Tibial artery (tissue), 4 donors: ENCODE results near the gene SKIL.

Experiments
- DNase-seq, 2 donors: peaks; one replicate each; pipeline ENCODE4 v3.0.0-alpha.2; 2019
- H3K27ac ChIP-seq, 2 donors: fragments of 200-600 bp; sonication (generic) in 1 of 2; 1 replicate in 1 of 2; 2 replicates in 1 of 2; pipeline ENCODE4 v1.5.1; 2018 to 2019; ENCODE audit warnings: mild to moderate bottlenecking in 1 of 2
- H3K27me3 ChIP-seq, 2 donors: fragments of 200-600 bp; sonication (generic) in 1 of 2; one replicate each; pipeline versions ENCODE4 v1.5.1 to v1.6.0; 2016 to 2019
- H3K36me3 ChIP-seq, 3 donors: fragments of 200-600 bp; sonication (generic) in 2 of 3; one replicate each; pipeline ENCODE4 v1.5.1; 2016 to 2019; ENCODE audit warnings: mild to moderate bottlenecking in 2 of 3
- H3K4me1 ChIP-seq, 4 donors: fragments of 200-600 bp; sonication (generic) in 2 of 4; 1 replicate in 3 of 4; 2 replicates in 1 of 4; pipeline ENCODE4 v1.5.1; 2016 to 2019
- H3K4me3 ChIP-seq, 2 donors: fragments of 200-600 bp; sonication (generic) in 1 of 2; 1 replicate in 1 of 2; 2 replicates in 1 of 2; pipeline ENCODE4 v1.5.1; 2018 to 2019; ENCODE audit warnings: mild to moderate bottlenecking in 2 of 2
- H3K9me3 ChIP-seq, 3 donors: fragments of 200-600 bp; sonication (generic) in 1 of 3; one replicate each; pipeline ENCODE4 v1.5.1; 2016 to 2019
- intact Hi-C: fragments of 100-400 bp; cut with DNase I; formaldehyde crosslinking; loops from one replicate; pipeline ENCODE4 v1.15.0; 2023; ENCODE audit warnings: low total_unique reads
- TF ChIP-seq, protein P1 (sequence below), 2 experiments: fragments of 200-600 bp in 1 of 2; fragments of 450-650 bp in 1 of 2; IDR thresholded peaks; one replicate each; pipeline ENCODE4 v1.5.1; 2017 to 2019; ENCODE audit warnings: antibody characterized with exemption in 2 of 2, mild to moderate bottlenecking in 1 of 2, moderate library complexity in 1 of 2

Gene SKIL

DNA sequence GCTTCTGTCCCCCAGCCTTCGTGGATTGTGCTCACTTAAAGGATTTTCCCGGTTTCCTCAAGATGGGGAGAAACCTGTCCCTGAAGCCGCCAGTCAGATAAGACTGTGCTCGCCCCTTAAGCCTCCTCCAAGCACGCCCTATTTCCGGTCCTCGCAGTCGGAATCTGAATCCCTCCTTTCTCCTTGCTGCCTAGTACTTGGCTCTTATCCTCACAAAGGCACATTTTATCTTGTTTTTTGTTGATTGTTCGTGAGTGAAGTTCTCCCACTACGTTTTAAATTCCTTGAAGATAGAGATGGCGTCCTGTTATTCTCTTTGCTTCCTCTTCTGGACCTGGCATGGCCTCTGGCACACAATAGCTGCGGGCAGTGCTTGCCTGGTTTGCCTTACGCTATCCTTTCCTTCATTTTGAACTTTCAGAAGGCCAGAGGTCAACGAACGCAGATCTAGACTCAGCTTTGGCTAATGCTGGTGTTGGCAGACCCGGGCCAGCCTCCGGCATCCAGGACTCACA lies 62.8 kb downstream of the SKIL start:
- TF ChIP-seq, protein P1, sequence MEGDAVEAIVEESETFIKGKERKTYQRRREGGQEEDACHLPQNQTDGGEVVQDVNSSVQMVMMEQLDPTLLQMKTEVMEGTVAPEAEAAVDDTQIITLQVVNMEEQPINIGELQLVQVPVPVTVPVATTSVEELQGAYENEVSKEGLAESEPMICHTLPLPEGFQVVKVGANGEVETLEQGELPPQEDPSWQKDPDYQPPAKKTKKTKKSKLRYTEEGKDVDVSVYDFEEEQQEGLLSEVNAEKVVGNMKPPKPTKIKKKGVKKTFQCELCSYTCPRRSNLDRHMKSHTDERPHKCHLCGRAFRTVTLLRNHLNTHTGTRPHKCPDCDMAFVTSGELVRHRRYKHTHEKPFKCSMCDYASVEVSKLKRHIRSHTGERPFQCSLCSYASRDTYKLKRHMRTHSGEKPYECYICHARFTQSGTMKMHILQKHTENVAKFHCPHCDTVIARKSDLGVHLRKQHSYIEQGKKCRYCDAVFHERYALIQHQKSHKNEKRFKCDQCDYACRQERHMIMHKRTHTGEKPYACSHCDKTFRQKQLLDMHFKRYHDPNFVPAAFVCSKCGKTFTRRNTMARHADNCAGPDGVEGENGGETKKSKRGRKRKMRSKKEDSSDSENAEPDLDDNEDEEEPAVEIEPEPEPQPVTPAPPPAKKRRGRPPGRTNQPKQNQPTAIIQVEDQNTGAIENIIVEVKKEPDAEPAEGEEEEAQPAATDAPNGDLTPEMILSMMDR (IDR thresholded peaks at IDR 0.05) = no peak
- Histone ChIP-seq H3K9me3 (no peaks in the 10 kb centered on the region), H3K27me3 (peaks cover 0 to 11% of the 10 kb centered on the region in 2 donors), H3K36me3 (peaks cover 0 to 4% (median 0%) of the 10 kb centered on the region in 3 donors), H3K27ac (no peak overlapping the region), H3K4me3 (peak overlapping the region; percentile 44 to 53), H3K4me1 (peaks cover 3 to 24% (median 15%) of the 10 kb centered on the region in 4 donors)
- intact Hi-C loops = no loop called here
- DNase-seq = no peak

DNA sequence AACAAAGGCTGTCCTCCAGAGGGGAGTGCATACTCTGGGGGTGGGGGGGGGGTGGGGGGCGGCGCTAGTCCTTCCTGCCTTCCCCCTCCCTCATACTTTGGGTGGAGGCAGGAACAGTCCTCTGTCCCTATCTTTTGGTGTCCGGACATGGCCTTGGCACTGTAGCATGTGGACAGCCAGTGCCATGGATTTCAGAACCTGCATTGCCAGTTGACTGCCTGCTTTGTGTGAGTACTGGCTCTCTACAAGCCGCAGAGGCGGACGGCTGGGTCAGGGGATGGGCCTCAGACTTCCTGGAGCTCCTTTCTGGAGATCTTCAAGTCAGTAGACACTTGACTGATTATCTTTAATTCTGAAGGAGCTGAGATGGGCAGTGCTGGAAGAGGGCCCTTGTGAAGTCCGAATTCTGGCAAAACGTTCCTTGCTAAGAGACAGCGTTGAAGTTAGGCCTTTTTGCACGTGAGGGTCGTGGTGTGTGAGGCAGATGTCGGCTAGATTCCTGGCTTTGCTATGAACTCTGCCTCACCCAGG lies 63.7 kb downstream of the SKIL start:
- TF ChIP-seq, protein P1 (IDR thresholded peaks at IDR 0.05) = no peak
- H3K27me3 ChIP-seq = peaks cover 0 to 8% of the 10 kb centered on the region in 2 donors
- no peak for DNase-seq
- peak overlapping the region in 1 of 2 donors; percentile 0 for H3K27ac ChIP-seq
- peaks cover 3 to 24% (median 15%) of the 10 kb centered on the region in 4 donors for H3K4me1 ChIP-seq
- intact Hi-C loops = no loop called here
- H3K4me3 ChIP-seq = no peak overlapping the region
- H3K36me3 ChIP-seq = peaks cover 0 to 4% (median 0%) of the 10 kb centered on the region in 3 donors
- H3K9me3 ChIP-seq = no peaks in the 10 kb centered on the region

DNA sequence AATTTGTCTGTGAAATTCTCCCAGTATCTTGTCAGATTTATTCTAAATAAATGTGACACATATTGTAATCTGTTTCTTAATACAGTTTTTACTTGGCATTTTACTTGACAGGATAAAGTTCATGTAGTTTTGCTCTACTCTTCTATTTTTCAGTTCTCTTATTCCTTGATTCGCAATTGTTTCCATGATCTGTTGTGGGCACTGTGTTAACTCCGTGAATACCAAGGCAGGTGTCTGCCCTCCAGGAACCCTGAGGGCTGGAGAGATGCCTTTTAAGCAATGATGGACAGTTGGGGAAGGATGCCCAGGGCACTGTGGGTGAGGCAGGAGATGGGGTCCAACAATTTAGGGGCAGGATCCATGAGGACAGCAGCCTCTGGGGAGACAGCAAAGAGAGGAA lies 64.2 kb downstream of the SKIL start:
- H3K4me3 ChIP-seq = no peak overlapping the region
- no peak for DNase-seq
- peak overlapping the region in 1 of 2 donors; percentile 0 for H3K27ac ChIP-seq
- TF ChIP-seq, protein P1 (IDR thresholded peaks at IDR 0.05) = no peak
- peaks cover 0 to 8% of the 10 kb centered on the region in 2 donors for H3K27me3 ChIP-seq
- peaks cover 0 to 4% (median 0%) of the 10 kb centered on the region in 3 donors for H3K36me3 ChIP-seq
- peaks cover 3 to 24% (median 15%) of the 10 kb centered on the region in 4 donors for H3K4me1 ChIP-seq
- intact Hi-C loops = no loop called here
- H3K9me3 ChIP-seq = no peaks in the 10 kb centered on the region

DNA sequence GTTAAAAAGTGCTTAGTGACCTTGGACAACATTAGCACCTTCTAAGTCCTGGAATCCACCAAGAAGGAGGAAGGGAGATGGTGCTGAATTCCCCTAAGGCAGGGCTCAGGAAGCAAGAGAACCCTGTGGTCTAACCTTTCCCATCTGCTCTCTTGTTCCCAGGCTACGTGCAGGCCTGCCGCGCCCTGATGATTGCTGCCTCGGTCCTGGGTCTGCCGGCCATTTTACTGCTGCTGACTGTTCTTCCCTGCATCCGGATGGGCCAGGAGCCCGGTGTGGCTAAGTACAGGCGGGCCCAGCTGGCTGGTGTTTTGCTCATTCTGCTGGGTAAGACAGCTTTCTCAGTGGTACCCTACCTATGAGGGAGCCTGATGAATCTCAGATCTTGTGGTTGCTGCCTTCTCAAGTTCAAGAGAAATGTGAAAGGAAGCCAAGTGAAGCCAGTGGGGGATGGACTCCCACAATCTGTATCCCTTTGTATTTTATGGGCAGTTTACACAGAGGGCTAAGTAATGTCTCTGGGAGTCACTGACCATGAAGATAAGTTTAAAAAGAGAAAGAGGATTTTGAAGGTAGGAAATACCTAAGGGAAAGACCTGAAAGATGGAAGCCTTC lies 65.6 kb downstream of the SKIL start:
- DNase-seq = no peak
- H3K27ac ChIP-seq = no peak overlapping the region
- peaks cover 0 to 4% (median 0%) of the 10 kb centered on the region in 3 donors for H3K36me3 ChIP-seq
- H3K4me1 ChIP-seq = peaks cover 3 to 20% (median 14%) of the 10 kb centered on the region in 4 donors
- H3K27me3 ChIP-seq = peaks cover 0 to 8% of the 10 kb centered on the region in 2 donors
- intact Hi-C loops = no loop called here
- TF ChIP-seq, protein P1 (IDR thresholded peaks at IDR 0.05) = no peak
- H3K4me3 ChIP-seq = no peak overlapping the region
- no peaks in the 10 kb centered on the region for H3K9me3 ChIP-seq

DNA sequence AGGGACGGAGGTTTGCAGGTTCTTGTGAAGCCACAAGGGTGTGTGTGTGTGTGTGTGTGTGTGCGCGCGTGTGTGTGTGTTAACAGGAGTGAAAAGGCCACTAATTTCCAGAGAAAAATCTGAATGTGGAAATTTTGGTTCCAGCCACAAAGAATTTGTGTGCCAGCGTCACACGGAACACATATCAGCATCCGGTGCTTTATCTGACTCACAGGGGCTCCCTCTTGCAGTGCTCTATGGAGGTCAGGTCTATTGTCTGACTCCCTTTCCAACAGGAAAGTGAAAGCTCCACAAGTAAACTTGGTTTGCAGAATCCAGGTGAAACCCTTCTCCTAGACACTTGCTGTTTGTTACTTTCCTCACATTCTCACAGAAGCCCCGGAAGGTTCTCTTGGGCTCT lies 67.4 kb downstream of the SKIL start:
- no peak for DNase-seq
- Histone ChIP-seq H3K27ac (no peak overlapping the region), H3K27me3 (no peaks in the 10 kb centered on the region), H3K9me3 (no peaks in the 10 kb centered on the region), H3K4me3 (no peak overlapping the region), H3K36me3 (peaks cover 0 to 4% (median 0%) of the 10 kb centered on the region in 3 donors), H3K4me1 (peaks cover 0 to 2% (median under 1%) of the 10 kb centered on the region in 4 donors)
- intact Hi-C loops = no loop called here
- TF ChIP-seq, protein P1 (IDR thresholded peaks at IDR 0.05) = no peak
